Measurements from ENCODE around the gene NTN1.
A peak's percentile ranks its signal among the peaks of the same experiment; 100 is the strongest.

The NTN1 gene

DNA sequence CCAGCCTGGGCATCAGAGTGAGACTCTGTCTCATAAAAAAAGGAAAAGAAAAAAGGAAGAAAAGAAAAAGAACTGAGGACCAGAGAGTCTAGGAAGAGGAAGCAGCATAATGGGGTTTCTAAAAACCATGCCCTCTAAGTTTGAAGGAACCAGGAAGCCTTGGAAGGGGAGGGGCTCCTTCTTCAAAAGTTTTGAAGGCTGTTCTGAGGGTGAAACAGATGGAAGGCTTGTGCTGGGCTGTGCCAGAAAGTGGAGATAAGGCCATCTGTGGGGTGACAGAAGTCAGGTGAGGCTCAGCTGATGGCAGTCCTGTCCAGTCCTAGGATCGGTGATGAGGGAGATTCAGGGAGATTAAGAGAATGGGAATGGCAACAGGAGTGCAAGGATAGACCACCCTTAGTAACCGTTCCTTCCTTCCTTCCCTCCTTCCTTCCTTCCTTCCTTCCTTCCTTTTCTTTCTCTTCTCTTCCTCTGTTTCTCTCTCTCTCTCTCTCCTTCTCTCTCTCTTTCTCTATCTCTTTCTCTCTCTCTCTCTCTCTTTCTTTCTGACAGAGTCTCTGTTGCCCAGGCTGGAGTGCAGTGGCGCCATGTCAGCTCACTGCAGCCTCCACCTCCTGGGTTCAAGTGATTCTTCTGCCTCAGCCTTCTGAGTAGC lies 182.6 kb downstream of the NTN1 start:
- TF ChIP-seq, protein P1, sequence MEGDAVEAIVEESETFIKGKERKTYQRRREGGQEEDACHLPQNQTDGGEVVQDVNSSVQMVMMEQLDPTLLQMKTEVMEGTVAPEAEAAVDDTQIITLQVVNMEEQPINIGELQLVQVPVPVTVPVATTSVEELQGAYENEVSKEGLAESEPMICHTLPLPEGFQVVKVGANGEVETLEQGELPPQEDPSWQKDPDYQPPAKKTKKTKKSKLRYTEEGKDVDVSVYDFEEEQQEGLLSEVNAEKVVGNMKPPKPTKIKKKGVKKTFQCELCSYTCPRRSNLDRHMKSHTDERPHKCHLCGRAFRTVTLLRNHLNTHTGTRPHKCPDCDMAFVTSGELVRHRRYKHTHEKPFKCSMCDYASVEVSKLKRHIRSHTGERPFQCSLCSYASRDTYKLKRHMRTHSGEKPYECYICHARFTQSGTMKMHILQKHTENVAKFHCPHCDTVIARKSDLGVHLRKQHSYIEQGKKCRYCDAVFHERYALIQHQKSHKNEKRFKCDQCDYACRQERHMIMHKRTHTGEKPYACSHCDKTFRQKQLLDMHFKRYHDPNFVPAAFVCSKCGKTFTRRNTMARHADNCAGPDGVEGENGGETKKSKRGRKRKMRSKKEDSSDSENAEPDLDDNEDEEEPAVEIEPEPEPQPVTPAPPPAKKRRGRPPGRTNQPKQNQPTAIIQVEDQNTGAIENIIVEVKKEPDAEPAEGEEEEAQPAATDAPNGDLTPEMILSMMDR (conservative IDR thresholded peaks at IDR 0.05): no peak
- TF ChIP-seq ZFX (IDR thresholded peaks at IDR 0.05): no peak
- H3K27ac ChIP-seq: no peak overlapping the region

DNA sequence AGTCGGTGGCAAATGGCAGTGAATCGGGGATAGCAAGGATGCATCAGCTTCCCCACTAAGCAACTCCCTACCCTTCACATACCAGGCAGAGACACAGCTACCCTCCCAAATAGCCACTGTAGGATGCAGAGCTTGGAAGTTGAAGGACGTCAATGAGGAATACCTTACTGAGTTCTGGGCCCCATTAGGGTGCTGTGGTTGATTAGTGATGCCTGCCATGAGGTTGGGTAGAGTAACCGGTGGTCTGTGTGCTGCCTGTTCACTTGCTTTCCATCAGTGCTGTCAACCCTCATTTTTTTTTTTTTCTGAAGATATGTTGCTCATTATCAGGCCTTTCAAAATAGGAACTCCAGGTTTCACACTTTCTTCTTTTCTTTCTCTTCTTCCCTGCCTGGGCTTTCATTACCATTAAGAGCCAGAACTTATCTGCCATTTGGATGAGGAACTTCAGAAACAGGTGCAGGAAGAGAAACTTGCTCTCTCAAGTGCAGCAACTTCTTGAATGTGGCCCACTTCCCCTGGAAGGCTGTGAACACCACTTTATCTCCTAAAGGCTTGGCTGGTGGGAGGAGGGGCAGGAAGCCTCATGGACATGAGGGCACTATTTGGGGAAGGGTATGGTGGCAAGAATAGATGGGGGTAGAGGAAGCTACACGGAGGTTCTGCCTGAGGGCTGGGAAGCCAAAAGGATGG lies 183.5 kb downstream of the NTN1 start:
- H3K27ac ChIP-seq: no peak overlapping the region
- TF ChIP-seq, protein P1 (conservative IDR thresholded peaks at IDR 0.05): no peak
- TF ChIP-seq ZFX (IDR thresholded peaks at IDR 0.05): no peak

DNA sequence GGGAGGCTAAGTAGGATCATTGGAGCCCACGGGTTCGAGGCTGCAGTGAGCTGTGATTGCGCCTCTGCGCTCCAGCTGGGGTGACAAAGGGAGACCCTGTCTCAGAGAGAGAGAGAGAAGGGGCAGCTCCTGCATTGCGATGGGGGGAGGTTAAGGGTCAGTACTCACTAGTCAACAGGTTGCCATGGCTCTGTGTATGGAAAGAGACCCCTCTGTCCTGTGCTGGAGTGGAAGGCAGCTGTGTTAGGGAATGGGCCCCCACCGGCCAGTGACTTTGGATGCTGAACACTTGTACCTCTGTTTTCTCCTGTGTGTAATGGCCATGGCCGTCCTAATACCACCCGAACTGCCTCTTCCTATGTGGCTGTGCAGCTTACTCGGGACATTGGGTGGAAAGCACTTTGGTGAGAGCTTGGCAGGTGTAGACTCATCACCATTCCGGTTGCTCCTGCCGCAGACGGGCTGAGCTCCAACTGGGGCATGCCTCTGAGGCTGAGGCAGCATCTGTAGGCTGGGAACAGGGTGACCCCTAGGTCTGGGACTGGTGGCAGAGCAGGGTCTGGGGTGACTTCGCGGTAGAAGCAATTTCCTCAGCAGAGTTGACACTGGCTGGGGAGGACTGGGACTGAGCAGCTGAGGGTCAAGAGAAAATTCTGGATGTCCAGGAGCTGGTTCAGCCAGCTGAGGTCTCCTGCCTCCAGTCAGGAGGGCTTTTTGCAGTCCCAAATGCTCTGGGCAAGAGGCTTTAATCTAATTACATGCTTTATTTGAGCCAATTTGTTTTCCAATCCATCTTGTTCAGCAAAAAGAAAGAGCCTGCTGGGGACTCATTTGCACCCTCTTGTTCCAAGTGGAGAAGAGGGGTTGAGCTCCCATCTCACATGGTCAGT lies 184.5 kb downstream of the NTN1 start:
- H3K27ac ChIP-seq: peak overlapping the region; percentile 42; the same call in 1 of the 2 replicates

DNA sequence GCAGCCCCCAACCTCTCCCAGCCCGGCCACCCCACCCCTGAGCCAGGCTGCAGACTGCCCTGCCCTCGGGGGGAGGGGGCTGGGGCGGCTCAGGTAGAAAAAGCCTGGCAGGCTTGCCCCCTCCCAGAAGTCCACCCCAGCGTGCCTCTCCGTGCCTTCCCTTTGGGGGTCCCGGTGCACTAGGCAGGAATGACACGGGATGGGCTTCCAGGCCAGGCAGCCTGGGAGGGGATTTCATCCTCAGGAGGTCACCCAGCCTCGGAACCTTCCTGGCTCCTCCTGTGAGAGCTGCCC lies 185.0 kb downstream of the NTN1 start:
- TF ChIP-seq, protein P1 (conservative IDR thresholded peaks at IDR 0.05): no peak
- TF ChIP-seq ZFX (IDR thresholded peaks at IDR 0.05): no peak
- peak overlapping the region; percentile 42 for H3K27ac ChIP-seq

More for the DNA sequence above, 184.5 kb downstream of the NTN1 start:
- TF ChIP-seq ZFX (IDR thresholded peaks at IDR 0.05): no peak
- TF ChIP-seq, protein P1 (conservative IDR thresholded peaks at IDR 0.05): no peak

DNA sequence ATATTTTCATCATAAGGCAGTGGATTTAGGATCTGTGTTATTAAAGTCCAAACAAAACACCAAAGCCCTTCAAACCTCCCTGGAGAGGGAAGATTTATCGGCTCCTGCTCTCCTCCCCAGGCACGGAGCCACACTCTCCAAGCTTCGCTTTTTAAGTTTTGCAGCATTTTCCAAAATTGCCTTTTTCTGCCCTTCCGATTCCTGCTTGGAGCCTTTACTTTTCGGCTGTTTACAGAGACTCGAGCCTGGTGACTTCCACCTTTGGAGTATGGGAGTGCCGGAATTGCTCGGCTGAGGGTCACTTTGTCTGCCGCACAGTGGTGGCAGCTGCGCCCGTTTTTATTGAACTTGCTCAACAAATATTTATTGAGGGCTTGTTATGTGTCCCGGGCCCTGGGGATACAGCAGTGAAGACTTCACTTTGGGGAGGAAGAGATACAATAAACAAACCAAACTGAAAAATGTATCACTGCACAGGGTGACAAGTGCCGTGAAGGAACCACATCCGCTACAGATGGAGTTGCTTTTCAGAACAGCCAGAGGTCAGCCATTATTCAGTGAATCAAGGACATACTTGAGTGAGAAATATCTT lies 185.5 kb downstream of the NTN1 start:
- no peak for TF ChIP-seq ZFX (IDR thresholded peaks at IDR 0.05)
- TF ChIP-seq, protein P1 (conservative IDR thresholded peaks at IDR 0.05): no peak
- peak overlapping the region; percentile 42 for H3K27ac ChIP-seq

DNA sequence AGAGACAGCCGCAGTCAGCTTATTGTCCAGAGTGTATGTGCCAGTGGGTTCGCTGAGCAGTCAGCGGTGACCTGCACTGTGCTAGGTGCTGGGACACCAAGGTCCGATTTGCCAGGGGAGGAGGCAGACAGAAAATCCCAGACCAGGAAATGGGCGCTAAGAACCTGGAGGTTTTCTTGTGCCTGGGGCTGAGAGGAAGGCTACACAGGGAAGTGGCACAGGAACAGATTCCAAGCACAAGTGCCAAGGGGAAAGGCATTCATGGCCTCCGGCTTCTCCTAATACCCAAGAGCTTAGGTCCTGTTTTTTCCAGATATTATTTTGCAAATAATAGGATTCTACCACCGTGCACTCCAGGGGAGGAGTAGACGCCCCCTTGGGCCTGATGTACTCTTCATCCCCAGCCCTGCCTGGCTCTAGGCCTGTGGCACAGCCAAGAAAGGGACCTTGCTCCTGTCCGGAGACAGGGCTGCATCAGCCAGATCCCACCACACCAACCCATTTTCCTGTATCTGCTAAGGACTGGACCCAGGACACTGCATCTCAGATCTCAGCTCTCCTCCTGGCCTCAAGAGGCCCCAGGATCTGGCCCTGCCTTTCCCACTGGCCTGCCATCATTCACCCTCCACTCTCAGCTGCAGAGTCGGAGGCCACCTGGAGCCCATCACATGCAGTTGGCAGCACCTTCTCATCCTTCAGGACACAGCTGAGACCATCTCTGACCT lies 187.2 kb downstream of the NTN1 start:
- TF ChIP-seq, protein P1 (conservative IDR thresholded peaks at IDR 0.05): no peak
- no peak for TF ChIP-seq ZFX (IDR thresholded peaks at IDR 0.05)
- H3K27ac ChIP-seq: peak overlapping the region; percentile 5; the same call in 1 of the 2 replicates

Measured in C4-2B (cell line).